GM11168 (cell line): ENCODE data around the gene BFAR.
"Not testable (repeated sequence)": the region's sequence is repeated elsewhere in the genome, so short reads cannot be mapped to it uniquely, and the experiment has no call there.

Experiments used
- in situ Hi-C: fragments of 300-500 bp; cut with MboI; formaldehyde crosslinking; loops from one replicate; pipeline ENCODE4 v1.12.0; 2022; ENCODE audit warnings: low sequenced_read_pairs; ENCODE audit not compliant: unreplicated experiment

The BFAR gene

GRCh38 chr16:14635395-14636165, 2.8 kb downstream of the BFAR start:
- in situ Hi-C loops = no loop called here

- in situ Hi-C loops = not testable (repeated sequence)
These were observed 3.6 kb downstream of the BFAR start for GRCh38 chr16:14636179-14636950.

- in situ Hi-C loops = not testable (repeated sequence)
These were observed 4.1 kb downstream of the BFAR start for GRCh38 chr16:14636951-14637240.

- in situ Hi-C loops = no loop called here
These were observed 7.8 kb downstream of the BFAR start for GRCh38 chr16:14640538-14640937.

GRCh38 chr16:14641206-14641605, 8.5 kb downstream of the BFAR start:
- in situ Hi-C loops = no loop called here

GRCh38 chr16:14641926-14642325, 9.2 kb downstream of the BFAR start:
- in situ Hi-C loops = no loop called here

- in situ Hi-C loops = no loop called here
These were observed 17.1 kb downstream of the BFAR start for GRCh38 chr16:14649816-14650215.

- in situ Hi-C loops = no loop called here
These were observed 17.9 kb downstream of the BFAR start for GRCh38 chr16:14650629-14651028.

- in situ Hi-C loops = no loop called here
These were observed 20.0 kb downstream of the BFAR start for GRCh38 chr16:14652726-14653125.

GRCh38 chr16:14658063-14658462, 25.3 kb downstream of the BFAR start:
- in situ Hi-C loops = no loop called here

- in situ Hi-C loops = no loop called here
These were observed 34.9 kb downstream of the BFAR start for GRCh38 chr16:14667347-14668266.

- in situ Hi-C loops = no loop called here
These were observed 35.9 kb downstream of the BFAR start for GRCh38 chr16:14668556-14669223.

- in situ Hi-C loops = no loop called here
These were observed 37.0 kb downstream of the BFAR start for GRCh38 chr16:14669776-14670175.

- in situ Hi-C loops = no loop called here
These were observed 39.7 kb downstream of the BFAR start for GRCh38 chr16:14672403-14672971.

- in situ Hi-C loops = no loop called here
These were observed 43.9 kb downstream of the BFAR start for GRCh38 chr16:14676633-14677032.

GRCh38 chr16:14677627-14678026, 44.9 kb downstream of the BFAR start:
- in situ Hi-C loops = no loop called here

GRCh38 chr16:14678748-14679497, 46.2 kb downstream of the BFAR start:
- in situ Hi-C loops = no loop called here

- in situ Hi-C loops = not testable (repeated sequence)
These were observed 47.6 kb downstream of the BFAR start for GRCh38 chr16:14680396-14680795.

GRCh38 chr16:14681115-14681514, 48.4 kb downstream of the BFAR start:
- in situ Hi-C loops = no loop called here
